LNCaP clone FGC (cell line): ENCODE results near the gene GMDS.

Experiments
- DNase-seq: peaks from one replicate; pipeline ENCODE4 v3.0.0-alpha.2; 2011; ENCODE audit warnings: low read depth
- H3K4me3 ChIP-seq: 2 replicates; pipeline ENCODE4 v1.5.1; 2011; ENCODE audit warnings: mild to moderate bottlenecking, low read depth, low read length, control low read depth
- CTCF ChIP-seq: IDR thresholded peaks from 2 replicates; pipeline ENCODE4 v1.5.1; 2012; ENCODE audit warnings: mild to moderate bottlenecking; ENCODE audit not compliant: control insufficient read depth, insufficient read depth; ENCODE audit errors: extremely low read depth

Gene GMDS

GRCh38 chr6:1610497-1611321 is 634.7 kb downstream of the GMDS start:
- H3K4me3 ChIP-seq = 0 out of 2 replicates have a peak overlapping the region, but pooled peaks have one; percentile 16
- no peak for DNase-seq
- TF ChIP-seq CTCF = no peak

- TF ChIP-seq CTCF = no peak
- peak; percentile 21 for DNase-seq
Measured at GRCh38 chr6:1609648-1610496, 635.5 kb downstream of the GMDS start, which contains the start of gene FOXC1. Gene FOXC1 (plus strand): TSS chr6:1609915. CDS start chr6:1610446, 531 bp downstream.

GRCh38 chr6:1609041-1609647 is 636.3 kb downstream of the GMDS start:
- DNase-seq = no peak
- TF ChIP-seq CTCF = no peak
- peak overlapping the region; percentile 31 for H3K4me3 ChIP-seq

More at GRCh38 chr6:1609648-1610496, 635.5 kb downstream of the GMDS start, which contains the start of gene FOXC1:
- H3K4me3 ChIP-seq = peak within 1 kb of the TSS; percentile 46

- no peak for TF ChIP-seq CTCF
Measured at GRCh38 chr6:1608222-1609040, 637.0 kb downstream of the GMDS start.

GRCh38 chr6:1607516-1608221 is 637.7 kb downstream of the GMDS start:
- no peak for DNase-seq
- TF ChIP-seq CTCF = no peak
- no peak overlapping the region for H3K4me3 ChIP-seq

More at GRCh38 chr6:1608222-1609040, 637.0 kb downstream of the GMDS start:
- no peak overlapping the region for H3K4me3 ChIP-seq
- no peak for DNase-seq
